ENCODE results near the gene CCN2. TPM values are rescaled to one million over a fixed set of nuclear protein-coding genes. Genes with fewer than 3 reads are reported as not detected.

Gene CCN2
- total RNA-seq, 1 experiment from 2014 or later: 16.1 TPM

DNA sequence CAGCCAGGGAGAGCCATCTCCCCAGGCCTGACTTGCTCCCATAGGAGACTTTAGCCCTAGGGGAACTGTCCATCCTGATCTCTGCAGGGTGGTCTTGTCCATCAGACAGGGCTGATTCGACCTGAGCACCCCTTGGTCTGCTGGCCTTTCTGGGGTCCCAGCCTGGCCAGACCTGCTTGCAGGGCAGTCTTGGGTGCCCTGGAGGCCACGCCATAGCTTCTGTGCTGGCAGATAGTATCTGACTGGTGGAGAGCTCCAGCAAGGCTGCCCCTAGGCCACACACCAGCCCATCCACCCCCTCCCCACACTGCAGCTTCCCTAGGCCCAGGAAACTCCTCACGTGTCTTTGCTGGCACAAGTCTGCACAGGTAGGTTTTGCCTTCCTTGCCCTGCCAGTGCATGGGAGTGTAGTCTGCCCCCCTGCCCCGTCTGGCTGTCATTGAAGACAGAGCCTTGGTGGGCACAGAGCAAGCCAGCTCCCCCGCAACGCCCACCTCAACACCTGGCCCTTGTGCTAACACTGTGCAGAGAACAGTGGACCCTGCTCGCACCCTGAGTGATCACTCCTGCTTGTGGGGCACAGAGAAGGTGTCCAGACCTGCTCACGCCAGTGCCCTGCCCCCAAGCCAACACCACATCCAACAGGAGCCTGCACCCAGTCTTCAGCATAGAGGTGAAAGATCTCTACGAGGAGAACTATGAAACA is 32.4 kb downstream of the CCN2 start:
- no TSS peak for BruUV-seq (replicated peaks)
- TF ChIP-seq CTCF (IDR thresholded peaks at IDR 0.05; ENCODE audit: insufficient read depth in 1 of 2, low read depth in 1 of 2, low read length in 1 of 2, severe bottlenecking in 1 of 2, unreplicated experiment in 1 of 2): no peak
- Mint-ChIP-seq H3K4me3 (ENCODE audit: unreplicated experiment) (no peak overlapping the region), H3K36me3 (ENCODE audit: insufficient read depth, unreplicated experiment) (no peaks in the 10 kb centered on the region), H3K27me3 (ENCODE audit: insufficient read depth, unreplicated experiment) (peaks cover 7% of the 10 kb centered on the region), H3K27ac (ENCODE audit: unreplicated experiment) (no peak overlapping the region), H3K9me3 (ENCODE audit: unreplicated experiment) (no peaks in the 10 kb centered on the region), H3K4me1 (ENCODE audit: low read depth, unreplicated experiment) (no peaks in the 10 kb centered on the region)
- intact Hi-C loops (cut with micrococcal nuclease; ENCODE audit: unreplicated experiment): no loop called here
- no peaks in the 10 kb centered on the region for H3K36me3 ChIP-seq (ENCODE audit: control insufficient read depth, insufficient read depth, low read length)
- H3K9me3 ChIP-seq: no peaks in the 10 kb centered on the region
- no peaks in the 10 kb centered on the region for H3K4me1 ChIP-seq
- H3K27me3 ChIP-seq (replicated peaks; ENCODE audit: control insufficient read depth, insufficient read depth, low read length): no peaks in the 10 kb centered on the region
- ChIA-PET POLR2A (no interaction called here), CTCF (no interaction called here)
- no peak for DNase-seq
- no peak overlapping the region for H3K4me3 ChIP-seq (ENCODE audit: low read depth, low read length)

DNA sequence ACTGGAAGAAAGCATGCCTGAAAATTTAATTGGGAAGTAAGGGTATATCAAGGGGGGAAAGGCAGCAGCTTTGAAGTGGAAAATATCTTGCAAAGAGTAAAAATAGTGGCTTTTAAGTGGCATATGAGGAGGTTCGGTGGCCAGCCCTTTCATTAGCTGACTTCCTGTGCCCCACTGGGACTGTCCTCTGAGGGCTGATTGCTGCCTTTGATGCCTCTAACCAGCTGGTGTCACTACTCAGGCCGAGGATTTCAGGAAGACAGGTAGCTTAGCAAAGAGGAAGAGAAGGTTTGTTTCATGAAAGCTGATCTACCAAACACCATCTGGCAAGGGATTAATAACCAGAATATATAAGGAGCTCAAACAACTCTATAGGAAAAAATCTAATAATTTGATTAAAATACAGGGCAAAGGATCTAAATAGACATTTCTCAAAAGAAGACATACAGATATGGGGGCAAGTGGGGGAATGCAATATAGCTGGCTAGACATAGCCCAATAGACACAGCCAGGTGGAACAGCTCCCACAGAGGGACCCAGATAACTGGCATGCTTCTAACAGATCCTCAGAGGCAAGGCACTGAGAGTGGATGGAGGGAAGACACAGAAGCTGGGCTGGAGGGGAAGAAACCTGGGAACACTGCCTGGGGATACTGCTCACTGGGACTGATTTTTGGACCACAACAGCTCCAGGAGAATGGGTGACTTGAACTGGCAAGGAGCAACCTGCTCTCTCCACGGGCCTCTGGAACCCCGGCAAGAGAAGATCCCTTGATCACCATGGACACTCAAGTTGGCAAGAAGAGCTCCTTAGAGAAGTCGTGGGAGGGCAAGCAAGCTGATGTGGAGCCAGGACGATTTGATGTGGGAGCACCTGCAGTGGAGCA is 33.2 kb downstream of the CCN2 start:
- Mint-ChIP-seq H3K36me3 (ENCODE audit: insufficient read depth, unreplicated experiment) (no peaks in the 10 kb centered on the region), H3K4me3 (ENCODE audit: unreplicated experiment) (no peak overlapping the region), H3K27me3 (ENCODE audit: insufficient read depth, unreplicated experiment) (peaks cover 7% of the 10 kb centered on the region), H3K4me1 (ENCODE audit: low read depth, unreplicated experiment) (no peaks in the 10 kb centered on the region), H3K27ac (ENCODE audit: unreplicated experiment) (no peak overlapping the region), H3K9me3 (ENCODE audit: unreplicated experiment) (no peaks in the 10 kb centered on the region)
- H3K4me1 ChIP-seq: no peaks in the 10 kb centered on the region
- no peak for DNase-seq
- H3K36me3 ChIP-seq (ENCODE audit: control insufficient read depth, insufficient read depth, low read length): no peaks in the 10 kb centered on the region
- ChIA-PET POLR2A (no interaction called here), CTCF (interaction anchor here (0.7 to 0.9 kb wide), 2 partner anchors 12 to 135 kb away, joined by 5 read pairs; no protein-coding TSS in a partner anchor)
- intact Hi-C loops (cut with micrococcal nuclease; ENCODE audit: unreplicated experiment): no loop called here
- H3K9me3 ChIP-seq: no peaks in the 10 kb centered on the region
- H3K4me3 ChIP-seq (ENCODE audit: low read depth, low read length): no peak overlapping the region
- no peaks in the 10 kb centered on the region for H3K27me3 ChIP-seq (replicated peaks; ENCODE audit: control insufficient read depth, insufficient read depth, low read length)
- no peak for TF ChIP-seq CTCF (IDR thresholded peaks at IDR 0.05; ENCODE audit: insufficient read depth in 1 of 2, low read depth in 1 of 2, low read length in 1 of 2, severe bottlenecking in 1 of 2, unreplicated experiment in 1 of 2)
- no TSS peak for BruUV-seq (replicated peaks)

DNA sequence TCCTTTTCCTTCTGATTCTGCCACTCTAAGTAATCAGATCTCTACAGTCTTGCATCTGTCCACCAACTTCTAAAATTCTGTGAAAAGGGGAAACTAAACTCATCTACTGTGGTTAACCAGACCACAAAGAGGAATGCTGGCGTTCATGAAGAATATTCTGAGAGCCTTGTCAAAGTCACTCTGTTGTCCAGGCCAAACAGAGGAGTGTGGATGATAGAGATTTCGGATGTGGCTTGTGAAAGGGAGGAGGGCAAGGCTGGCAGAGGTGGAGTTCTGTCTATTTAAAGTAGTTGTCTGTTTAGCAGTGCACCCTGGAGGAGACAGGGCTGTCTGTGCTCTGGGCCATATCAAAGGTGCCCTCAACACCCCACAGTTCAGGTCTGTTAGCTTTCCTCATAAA is 33.9 kb downstream of the CCN2 start:
- intact Hi-C loops (cut with micrococcal nuclease; ENCODE audit: unreplicated experiment): no loop called here
- Mint-ChIP-seq H3K36me3 (ENCODE audit: insufficient read depth, unreplicated experiment) (no peaks in the 10 kb centered on the region), H3K4me1 (ENCODE audit: low read depth, unreplicated experiment) (no peaks in the 10 kb centered on the region), H3K9me3 (ENCODE audit: unreplicated experiment) (no peaks in the 10 kb centered on the region), H3K4me3 (ENCODE audit: unreplicated experiment) (no peak overlapping the region), H3K27ac (ENCODE audit: unreplicated experiment) (no peak overlapping the region), H3K27me3 (ENCODE audit: insufficient read depth, unreplicated experiment) (peaks cover 7% of the 10 kb centered on the region)
- BruUV-seq (replicated peaks): no TSS peak
- Histone ChIP-seq H3K4me3 (ENCODE audit: low read depth, low read length) (no peak overlapping the region), H3K9me3 (no peaks in the 10 kb centered on the region), H3K27me3 (replicated peaks; ENCODE audit: control insufficient read depth, insufficient read depth, low read length) (no peaks in the 10 kb centered on the region), H3K4me1 (no peaks in the 10 kb centered on the region), H3K36me3 (ENCODE audit: control insufficient read depth, insufficient read depth, low read length) (no peaks in the 10 kb centered on the region)
- no peak for DNase-seq
- ChIA-PET POLR2A (no interaction called here), CTCF (interaction anchor here (0.7 to 0.9 kb wide), 2 partner anchors 13 to 134 kb away, joined by 5 read pairs; no protein-coding TSS in a partner anchor)
- no peak for TF ChIP-seq CTCF (IDR thresholded peaks at IDR 0.05; ENCODE audit: insufficient read depth in 1 of 2, low read depth in 1 of 2, low read length in 1 of 2, severe bottlenecking in 1 of 2, unreplicated experiment in 1 of 2)
